ENCODE measurements around the gene KLF15.
A peak's percentile ranks its signal among the peaks of the same experiment; 100 is the strongest.

Gene KLF15

DNA sequence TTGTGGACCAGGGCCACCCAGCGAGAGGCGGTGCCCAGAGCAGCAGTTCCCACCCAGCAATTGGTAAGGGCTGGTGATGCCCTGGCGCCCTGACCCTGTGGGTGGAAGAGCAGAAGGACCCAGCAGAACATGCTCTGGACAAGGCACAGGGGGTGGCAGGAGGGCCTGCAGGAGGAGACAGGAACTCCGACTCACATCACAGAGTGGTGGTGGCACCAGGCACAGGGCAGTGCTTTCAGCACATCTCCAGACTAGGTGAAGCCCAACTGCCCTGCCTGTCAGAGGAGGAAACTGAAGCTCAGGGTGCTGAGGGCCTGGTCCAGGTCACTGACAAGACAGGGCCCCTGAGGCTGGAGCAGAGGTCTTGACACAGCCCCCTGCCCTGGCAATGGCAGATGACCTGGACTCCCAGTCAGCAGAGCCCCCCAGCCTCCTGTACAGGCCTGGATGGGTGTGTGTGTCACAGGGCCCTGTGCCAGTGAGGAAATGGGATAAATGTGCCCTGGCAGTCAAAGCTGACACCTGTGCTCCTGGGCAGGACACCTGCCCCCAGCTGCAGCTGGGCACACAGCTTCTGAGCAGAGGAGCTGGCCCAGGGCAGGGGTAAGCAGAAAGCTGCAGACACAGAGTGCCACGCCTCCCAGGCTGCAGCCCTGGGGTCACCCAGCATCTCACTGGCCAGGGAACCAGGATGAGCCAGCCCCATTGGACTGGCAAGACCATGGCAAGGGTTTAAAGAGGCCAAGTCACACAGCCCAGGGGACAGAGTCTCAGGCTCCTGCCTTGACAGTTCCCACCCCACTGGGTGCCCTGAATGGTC lies 11.4 kb downstream of the KLF15 start:
- TF ChIP-seq, protein P1, sequence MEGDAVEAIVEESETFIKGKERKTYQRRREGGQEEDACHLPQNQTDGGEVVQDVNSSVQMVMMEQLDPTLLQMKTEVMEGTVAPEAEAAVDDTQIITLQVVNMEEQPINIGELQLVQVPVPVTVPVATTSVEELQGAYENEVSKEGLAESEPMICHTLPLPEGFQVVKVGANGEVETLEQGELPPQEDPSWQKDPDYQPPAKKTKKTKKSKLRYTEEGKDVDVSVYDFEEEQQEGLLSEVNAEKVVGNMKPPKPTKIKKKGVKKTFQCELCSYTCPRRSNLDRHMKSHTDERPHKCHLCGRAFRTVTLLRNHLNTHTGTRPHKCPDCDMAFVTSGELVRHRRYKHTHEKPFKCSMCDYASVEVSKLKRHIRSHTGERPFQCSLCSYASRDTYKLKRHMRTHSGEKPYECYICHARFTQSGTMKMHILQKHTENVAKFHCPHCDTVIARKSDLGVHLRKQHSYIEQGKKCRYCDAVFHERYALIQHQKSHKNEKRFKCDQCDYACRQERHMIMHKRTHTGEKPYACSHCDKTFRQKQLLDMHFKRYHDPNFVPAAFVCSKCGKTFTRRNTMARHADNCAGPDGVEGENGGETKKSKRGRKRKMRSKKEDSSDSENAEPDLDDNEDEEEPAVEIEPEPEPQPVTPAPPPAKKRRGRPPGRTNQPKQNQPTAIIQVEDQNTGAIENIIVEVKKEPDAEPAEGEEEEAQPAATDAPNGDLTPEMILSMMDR (IDR thresholded peaks at IDR 0.05; ENCODE audit: low read depth, low read length, missing control alignments) = no peak
- no peak overlapping the region for H3K27ac ChIP-seq
- H3K27me3 ChIP-seq (replicated peaks) = no peaks in the 10 kb centered on the region
- H3K36me3 ChIP-seq (replicated peaks) = no peaks in the 10 kb centered on the region
- H3K4me3 ChIP-seq (ENCODE audit: low read depth, low read length) = no peak overlapping the region
- no peak for DNase-seq
- in situ Hi-C loops (cut with HindIII; ENCODE audit: low pct_ligation_motif_present, low sequenced_read_pairs) = no loop called here

DNA sequence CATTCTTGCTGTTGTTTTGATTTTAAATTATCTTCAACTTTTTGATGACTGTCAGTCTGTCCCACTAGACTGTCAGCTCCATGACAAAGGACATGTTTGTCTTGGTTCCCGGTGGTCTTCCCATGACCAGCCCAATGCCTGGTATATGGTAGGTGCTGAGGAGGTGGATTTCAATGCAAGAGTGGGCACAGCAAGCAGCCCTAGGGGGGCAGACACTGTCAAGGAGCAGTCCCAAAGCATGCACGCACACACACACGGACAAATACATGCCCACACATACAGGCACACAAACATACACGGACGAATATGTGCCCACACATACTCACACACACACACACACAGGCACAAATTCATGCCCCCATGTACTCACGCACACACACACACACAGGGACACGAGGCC lies 12.0 kb downstream of the KLF15 start:
- H3K36me3 ChIP-seq (replicated peaks) = no peaks in the 10 kb centered on the region
- in situ Hi-C loops (cut with HindIII; ENCODE audit: low pct_ligation_motif_present, low sequenced_read_pairs) = no loop called here
- no peak for DNase-seq
- H3K27me3 ChIP-seq (replicated peaks) = no peaks in the 10 kb centered on the region
- H3K4me3 ChIP-seq (ENCODE audit: low read depth, low read length) = no peak overlapping the region
- no peak overlapping the region for H3K27ac ChIP-seq
- TF ChIP-seq, protein P1 (IDR thresholded peaks at IDR 0.05; ENCODE audit: low read depth, low read length, missing control alignments) = no peak

DNA sequence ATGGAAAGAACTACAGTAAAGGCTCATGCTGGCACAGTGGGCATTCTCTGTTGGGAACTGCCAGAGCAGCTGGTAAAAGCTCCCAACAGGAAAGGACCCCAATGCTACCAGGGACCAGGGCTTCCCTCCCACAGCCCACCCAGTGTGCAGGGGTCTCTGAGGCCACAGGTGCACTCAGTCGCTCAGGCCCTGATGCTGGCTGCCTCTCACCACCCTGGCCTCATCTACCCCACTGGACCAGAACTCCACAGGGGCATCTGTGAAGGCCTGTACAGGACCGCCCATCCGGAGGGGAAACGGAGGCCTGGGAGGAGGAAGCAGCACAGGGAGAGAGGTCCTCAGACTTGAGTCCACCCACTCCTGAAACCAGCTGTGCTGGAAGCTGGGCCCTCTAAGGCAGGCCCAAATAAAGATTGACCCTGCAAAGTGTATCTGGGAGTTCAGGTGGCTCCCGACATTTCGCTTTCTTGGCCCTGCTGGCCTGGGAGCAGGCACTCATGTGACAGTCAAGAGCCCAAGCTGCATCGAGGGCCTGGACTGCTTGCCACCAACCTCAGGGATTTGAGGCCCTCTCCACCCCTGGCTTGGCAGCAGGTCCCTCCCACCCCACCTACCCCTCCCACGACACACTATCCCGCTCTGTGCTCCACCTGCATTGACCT lies 12.7 kb downstream of the KLF15 start:
- Histone ChIP-seq H3K4me3 (ENCODE audit: low read depth, low read length) (no peak overlapping the region), H3K36me3 (replicated peaks) (no peaks in the 10 kb centered on the region), H3K27ac (no peak overlapping the region), H3K27me3 (replicated peaks) (no peaks in the 10 kb centered on the region)
- TF ChIP-seq, protein P1 (IDR thresholded peaks at IDR 0.05; ENCODE audit: low read depth, low read length, missing control alignments) = no peak
- no peak for DNase-seq
- in situ Hi-C loops (cut with HindIII; ENCODE audit: low pct_ligation_motif_present, low sequenced_read_pairs) = no loop called here

DNA sequence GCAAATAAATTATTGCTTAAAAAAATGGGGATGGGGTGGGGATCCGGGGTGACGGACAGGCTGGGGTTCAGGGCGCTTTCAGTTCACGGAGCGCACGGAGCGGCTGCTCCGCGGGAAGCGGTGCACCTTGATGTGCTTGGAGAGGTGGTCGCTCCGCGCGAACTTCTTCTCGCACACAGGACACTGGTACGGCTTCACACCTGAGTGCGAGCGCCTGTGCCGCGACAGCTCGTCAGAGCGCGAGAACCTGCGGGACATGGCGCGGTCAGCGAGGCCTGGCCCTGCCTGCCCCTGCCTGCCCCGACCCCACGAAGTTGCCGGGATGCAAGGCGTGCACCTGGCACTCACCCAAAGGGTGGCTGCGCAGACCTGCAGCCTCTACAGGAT lies 13.6 kb downstream of the KLF15 start:
- in situ Hi-C loops (cut with HindIII; ENCODE audit: low pct_ligation_motif_present, low sequenced_read_pairs) = no loop called here
- Histone ChIP-seq H3K27ac (no peak overlapping the region), H3K27me3 (replicated peaks) (peaks cover 3% of the 10 kb centered on the region), H3K36me3 (replicated peaks) (no peaks in the 10 kb centered on the region), H3K4me3 (ENCODE audit: low read depth, low read length) (no peak overlapping the region)
- no peak for DNase-seq
- TF ChIP-seq, protein P1 (IDR thresholded peaks at IDR 0.05; ENCODE audit: low read depth, low read length, missing control alignments) = no peak

DNA sequence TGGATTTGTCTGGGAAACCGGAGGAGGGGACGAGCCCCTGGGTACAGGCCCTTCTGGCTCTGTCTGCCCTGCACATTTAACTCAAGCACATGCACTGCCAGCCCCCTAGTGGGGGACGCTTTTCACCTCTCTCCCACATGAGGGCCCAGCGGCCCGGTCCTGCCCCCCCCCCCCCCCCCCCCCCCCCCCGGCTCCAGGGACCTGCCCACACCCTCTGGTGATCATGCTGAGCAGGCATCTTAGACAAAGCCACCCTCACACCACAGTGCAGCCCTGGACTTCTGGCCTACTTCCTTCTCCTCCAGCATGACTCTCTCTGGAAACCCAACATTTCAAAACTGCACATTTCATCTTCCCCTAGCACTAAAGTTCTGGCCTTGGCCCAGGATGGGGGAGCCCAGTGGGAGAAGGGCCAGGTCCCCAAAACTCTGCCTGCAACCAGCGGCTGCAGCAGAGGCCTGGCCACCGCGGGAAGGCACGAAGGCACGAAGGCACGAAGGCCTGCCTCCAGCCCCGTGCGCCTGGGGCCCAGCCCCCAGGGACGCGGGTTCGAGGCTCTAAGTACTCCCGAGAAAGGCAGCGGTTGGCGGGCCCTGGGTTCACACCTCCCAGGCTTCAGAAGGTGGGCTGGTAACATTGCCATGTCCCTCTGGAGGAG lies 14.1 kb downstream of the KLF15 start:
- TF ChIP-seq, protein P1 (IDR thresholded peaks at IDR 0.05; ENCODE audit: low read depth, low read length, missing control alignments) = peak; percentile 6
- no peaks in the 10 kb centered on the region for H3K36me3 ChIP-seq (replicated peaks)
- H3K27me3 ChIP-seq (replicated peaks) = peaks cover 3% of the 10 kb centered on the region
- DNase-seq = no peak
- in situ Hi-C loops (cut with HindIII; ENCODE audit: low pct_ligation_motif_present, low sequenced_read_pairs) = no loop called here
- H3K27ac ChIP-seq = no peak overlapping the region
- no peak overlapping the region for H3K4me3 ChIP-seq (ENCODE audit: low read depth, low read length)

All from brain microvascular endothelial cell (primary cell).